MM.1S (cell line): ENCODE data around the gene BCR.

Source experiments
- EZH2 ChIP-seq: fragments of 300-600 bp; sonication (generic); optimal IDR thresholded peaks from 2 replicates; pipeline ENCODE3; 2017; ENCODE audit warnings: low read depth, mild to moderate bottlenecking, antibody characterized with exemption, low read length, mixed read lengths
- EZH2phosphoT487 ChIP-seq: fragments of 300-600 bp; sonication (generic); IDR thresholded peaks from 2 replicates; pipeline ENCODE4 v1.6.1; 2018; ENCODE audit warnings: antibody characterized with exemption, low read length
- TF ChIP-seq, protein P1 (sequence below): fragments of 300-600 bp; sonication (generic); IDR thresholded peaks from 2 replicates; pipeline ENCODE4 v1.5.1; 2016; ENCODE audit warnings: antibody characterized with exemption, low read length, mixed read lengths

DNA sequence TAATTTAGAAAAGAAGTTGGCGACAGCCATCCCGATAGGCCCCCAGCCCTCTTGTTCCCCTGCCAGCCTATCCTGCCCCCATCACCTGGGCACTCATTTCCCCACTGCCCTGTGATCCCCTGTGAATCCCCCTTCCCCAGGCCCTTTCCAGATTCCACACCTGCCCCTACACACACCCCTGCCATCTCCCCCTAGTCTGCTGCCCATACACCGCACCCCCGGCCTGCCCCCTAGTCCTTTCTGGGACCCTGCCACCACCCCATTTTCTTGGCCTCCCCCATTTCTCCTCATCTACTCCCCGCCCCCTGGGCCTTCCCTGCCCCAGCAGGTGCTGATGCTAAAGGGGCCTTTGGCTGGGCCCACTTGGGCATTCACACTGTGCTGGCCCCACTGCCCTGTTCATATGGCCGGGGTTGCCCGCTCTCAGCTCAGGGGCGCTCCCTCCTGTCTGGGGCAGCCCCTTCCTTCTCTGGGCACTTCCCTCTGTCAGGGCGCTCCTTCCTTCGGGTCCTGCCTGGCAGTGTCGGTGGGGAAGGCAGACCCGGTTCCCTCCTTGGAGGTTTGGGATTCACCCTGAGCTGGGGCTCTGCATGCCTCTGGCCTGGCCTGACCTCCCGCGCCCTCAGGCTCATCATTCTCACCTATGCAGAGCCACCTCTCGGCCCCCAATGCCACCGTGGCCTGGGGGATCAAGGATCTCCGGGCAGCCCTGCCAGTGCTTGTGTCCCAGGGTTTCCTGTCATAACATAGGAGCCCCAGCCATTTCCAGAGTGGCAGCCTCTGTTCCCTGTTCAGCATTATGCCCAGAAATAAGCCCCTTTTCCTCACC, 108.2 kb downstream of the BCR start:
- TF ChIP-seq, protein P1, sequence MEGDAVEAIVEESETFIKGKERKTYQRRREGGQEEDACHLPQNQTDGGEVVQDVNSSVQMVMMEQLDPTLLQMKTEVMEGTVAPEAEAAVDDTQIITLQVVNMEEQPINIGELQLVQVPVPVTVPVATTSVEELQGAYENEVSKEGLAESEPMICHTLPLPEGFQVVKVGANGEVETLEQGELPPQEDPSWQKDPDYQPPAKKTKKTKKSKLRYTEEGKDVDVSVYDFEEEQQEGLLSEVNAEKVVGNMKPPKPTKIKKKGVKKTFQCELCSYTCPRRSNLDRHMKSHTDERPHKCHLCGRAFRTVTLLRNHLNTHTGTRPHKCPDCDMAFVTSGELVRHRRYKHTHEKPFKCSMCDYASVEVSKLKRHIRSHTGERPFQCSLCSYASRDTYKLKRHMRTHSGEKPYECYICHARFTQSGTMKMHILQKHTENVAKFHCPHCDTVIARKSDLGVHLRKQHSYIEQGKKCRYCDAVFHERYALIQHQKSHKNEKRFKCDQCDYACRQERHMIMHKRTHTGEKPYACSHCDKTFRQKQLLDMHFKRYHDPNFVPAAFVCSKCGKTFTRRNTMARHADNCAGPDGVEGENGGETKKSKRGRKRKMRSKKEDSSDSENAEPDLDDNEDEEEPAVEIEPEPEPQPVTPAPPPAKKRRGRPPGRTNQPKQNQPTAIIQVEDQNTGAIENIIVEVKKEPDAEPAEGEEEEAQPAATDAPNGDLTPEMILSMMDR = no peak
- TF ChIP-seq EZH2 (no peak), EZH2phosphoT487 (no peak)
